Measurements from ENCODE around the gene AGR3.

AGR3 gene

GRCh38 chr7:16833373-16833772 is 48.4 kb downstream of the AGR3 start:
- no peak for DNase-seq (ENCODE audit: low read depth)

DNA sequence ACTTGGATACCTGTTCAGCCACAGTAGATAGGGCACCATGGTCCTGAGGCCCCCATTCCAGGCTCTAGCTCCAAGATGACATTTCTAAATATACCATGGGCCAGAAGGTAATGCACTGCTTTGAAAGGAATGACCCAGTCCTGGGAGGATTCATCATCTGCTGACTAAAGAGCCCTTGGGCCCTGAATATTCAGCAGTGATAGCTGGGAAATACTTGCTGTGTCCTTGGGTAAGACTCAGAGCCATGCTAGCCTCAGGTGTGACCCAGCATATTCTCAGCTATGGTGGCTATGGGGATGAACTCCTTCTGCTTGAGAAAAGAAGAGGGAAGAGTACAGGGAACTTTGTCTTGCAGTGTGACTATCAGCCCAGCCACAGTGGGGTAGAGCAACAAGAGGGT is 55.7 kb downstream of the AGR3 start:
- DNase-seq (ENCODE audit: low read depth), result no peak

DNA sequence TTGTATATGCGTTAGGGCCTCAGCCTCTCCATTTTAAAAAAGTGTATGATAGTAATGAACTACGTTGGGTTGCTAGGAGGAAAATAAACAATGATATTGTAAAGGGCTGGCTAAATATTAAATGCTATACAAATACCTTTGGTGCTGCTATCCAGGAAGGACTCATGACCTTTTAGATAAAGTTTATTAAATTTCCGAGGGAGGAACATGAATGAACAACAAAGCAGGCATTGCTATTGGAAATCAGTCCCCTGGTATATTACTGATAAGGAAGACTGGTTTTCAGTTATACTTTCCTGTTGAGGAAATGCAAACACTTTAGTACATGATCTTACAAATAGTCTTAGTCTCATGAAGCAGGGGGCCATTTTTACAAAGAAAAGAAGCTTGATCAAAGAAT is 59.8 kb downstream of the AGR3 start:
- no peak for DNase-seq (ENCODE audit: low read depth)

GRCh38 chr7:16818732-16819131 is 63.1 kb downstream of the AGR3 start:
- no peak for DNase-seq (ENCODE audit: low read depth)

GRCh38 chr7:16817536-16817935 is 64.2 kb downstream of the AGR3 start:
- DNase-seq (ENCODE audit: low read depth), result no peak

DNA sequence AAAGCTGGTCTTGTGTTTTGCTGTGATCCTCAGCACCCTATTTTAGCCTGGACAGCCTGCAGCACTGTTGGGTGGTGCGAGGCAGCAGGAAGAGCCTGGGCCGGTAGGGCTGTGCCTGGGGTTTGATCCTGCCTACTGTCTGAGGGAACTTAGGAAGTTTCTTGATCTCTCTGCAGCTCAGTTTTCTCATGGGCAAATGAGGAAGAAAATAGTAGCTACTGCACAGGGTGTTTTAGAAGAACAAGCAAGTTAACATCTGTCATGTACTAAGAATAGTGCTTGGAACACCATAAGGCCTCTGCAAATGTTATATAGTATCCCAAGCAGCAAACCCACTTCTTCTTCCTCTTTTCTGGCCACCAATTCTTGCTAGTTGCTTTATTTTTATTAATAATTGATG is 65.0 kb downstream of the AGR3 start:
- DNase-seq (ENCODE audit: low read depth), result no peak

GRCh38 chr7:16815001-16815400 is 66.8 kb downstream of the AGR3 start:
- no peak for DNase-seq (ENCODE audit: low read depth)

- no peak for DNase-seq (ENCODE audit: low read depth)
Observed at GRCh38 chr7:16813232-16813616, 68.6 kb downstream of the AGR3 start.

- no peak for DNase-seq (ENCODE audit: low read depth)
Observed at GRCh38 chr7:16812542-16813231, 69.1 kb downstream of the AGR3 start.

DNA sequence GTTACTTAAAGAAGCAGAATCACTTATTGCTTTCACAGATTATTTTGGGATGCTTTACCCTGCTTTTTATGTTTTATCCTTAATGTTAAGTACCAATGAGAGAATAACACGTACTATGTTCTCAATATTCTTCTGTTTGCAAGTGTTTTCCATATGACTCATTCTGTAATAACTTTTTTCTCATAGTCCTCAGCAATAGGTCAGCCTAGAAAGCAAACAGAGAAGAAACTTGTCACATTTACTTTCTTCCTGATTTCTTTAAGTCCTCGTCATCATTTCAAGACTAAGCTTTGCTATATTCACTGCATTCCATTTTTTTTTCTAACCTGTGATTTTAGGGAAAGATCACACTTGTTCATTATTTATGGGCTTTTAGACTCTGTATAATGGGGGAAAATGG is 70.2 kb downstream of the AGR3 start:
- no peak for DNase-seq (ENCODE audit: low read depth)

- DNase-seq (ENCODE audit: low read depth), result no peak
Observed at GRCh38 chr7:16810573-16810972, 71.2 kb downstream of the AGR3 start.

DNA sequence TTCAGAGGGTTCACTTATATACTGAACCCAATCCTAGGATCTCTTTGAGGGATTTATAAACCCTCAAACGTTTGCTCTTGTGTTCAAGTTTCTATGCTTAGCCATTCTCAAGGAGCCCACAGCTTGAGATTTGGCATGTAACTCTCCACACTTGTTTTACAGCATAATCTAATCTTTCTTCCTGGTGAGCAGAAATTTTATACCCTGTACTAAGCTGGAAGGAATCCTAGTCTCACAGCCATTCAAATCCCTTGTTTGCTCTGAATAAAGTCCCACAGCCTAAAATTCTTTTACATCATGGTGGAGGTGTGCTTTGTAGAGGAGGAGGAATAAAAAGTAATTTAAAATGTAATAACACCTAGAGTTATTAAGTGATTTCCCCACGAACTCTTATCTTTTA is 71.7 kb downstream of the AGR3 start:
- no peak for DNase-seq (ENCODE audit: low read depth)

Measured in GM04504 (cell line).